ENCODE results near the gene C9orf43. TPM values are rescaled to one million over a fixed set of nuclear protein-coding genes. Genes with fewer than 3 reads are reported as not detected.

C9orf43 gene
- total and polyA plus RNA-seq, 9 of the 15 experiments (the other 6 are each of a cell fraction or from before 2014, with no cell fraction given): 0.21 to 0.58 (median 0.33) TPM

- no peak for TF ChIP-seq ZNF449 (CRISPR knock-in tag; IDR thresholded peaks at IDR 0.05)
- no peak for TF ChIP-seq ZNF165 (CRISPR knock-in tag; IDR thresholded peaks at IDR 0.05; ENCODE audit: borderline replicate concordance)
- TF ChIP-seq ZNF197 (CRISPR knock-in tag; IDR thresholded peaks at IDR 0.05; ENCODE audit: low read depth): peak; percentile 70; the same call in 1 of the 2 replicates
- no peak for TF ChIP-seq HEY1 (CRISPR knock-in tag; IDR thresholded peaks at IDR 0.05; ENCODE audit: borderline replicate concordance)
- TF ChIP-seq ZNF384 (IDR thresholded peaks at IDR 0.05; ENCODE audit: low read depth, low read length): no peak
- TF ChIP-seq PYGO2 (tag; IDR thresholded peaks at IDR 0.05): no peak
- TF ChIP-seq THAP12 (CRISPR knock-in tag; IDR thresholded peaks at IDR 0.05): no peak
- peak; percentile 26 for TF ChIP-seq E2F8 (IDR thresholded peaks at IDR 0.05; ENCODE audit: low read depth, partially characterized antibody)
- no peak for TF ChIP-seq CSDE1 (IDR thresholded peaks at IDR 0.05)
- no peak for TF ChIP-seq ZBTB49 (CRISPR knock-in tag; IDR thresholded peaks at IDR 0.05; ENCODE audit: borderline replicate concordance)
- no peak for TF ChIP-seq SREBF1 (IDR thresholded peaks at IDR 0.05; ENCODE audit: borderline replicate concordance, low read depth, low read length)
- no peak for TF ChIP-seq ZNF780A (CRISPR knock-in tag; IDR thresholded peaks at IDR 0.05)
- TF ChIP-seq POU5F1 (IDR thresholded peaks at IDR 0.05; ENCODE audit: borderline replicate concordance, low read depth, low read length, partially characterized antibody): no peak
- no peak for TF ChIP-seq HNRNPK (IDR thresholded peaks at IDR 0.05; ENCODE audit: low read depth, low read length, poor library complexity, severe bottlenecking)
- peak; percentile 90; the same call in 1 of the 2 replicates for TF ChIP-seq ARID3A (IDR thresholded peaks at IDR 0.05; ENCODE audit: borderline replicate concordance, low read depth, low read length)
Measured at GRCh38 chr9:113368982-113369854, 41.3 kb upstream of the C9orf43 start (continued).
